Activated effector memory CD4-positive, alpha-beta T cell treated with anti-CD3 and anti-CD28 coated beads, Interleukin-2, amount 50 U/mL, for 16 hours (primary cell): ENCODE data around the gene NOL4L.

ENCODE experiments used
- DNase-seq: peaks from one replicate; pipeline ENCODE4 v3.0.0-alpha.2; 2020

The NOL4L gene, protein sequence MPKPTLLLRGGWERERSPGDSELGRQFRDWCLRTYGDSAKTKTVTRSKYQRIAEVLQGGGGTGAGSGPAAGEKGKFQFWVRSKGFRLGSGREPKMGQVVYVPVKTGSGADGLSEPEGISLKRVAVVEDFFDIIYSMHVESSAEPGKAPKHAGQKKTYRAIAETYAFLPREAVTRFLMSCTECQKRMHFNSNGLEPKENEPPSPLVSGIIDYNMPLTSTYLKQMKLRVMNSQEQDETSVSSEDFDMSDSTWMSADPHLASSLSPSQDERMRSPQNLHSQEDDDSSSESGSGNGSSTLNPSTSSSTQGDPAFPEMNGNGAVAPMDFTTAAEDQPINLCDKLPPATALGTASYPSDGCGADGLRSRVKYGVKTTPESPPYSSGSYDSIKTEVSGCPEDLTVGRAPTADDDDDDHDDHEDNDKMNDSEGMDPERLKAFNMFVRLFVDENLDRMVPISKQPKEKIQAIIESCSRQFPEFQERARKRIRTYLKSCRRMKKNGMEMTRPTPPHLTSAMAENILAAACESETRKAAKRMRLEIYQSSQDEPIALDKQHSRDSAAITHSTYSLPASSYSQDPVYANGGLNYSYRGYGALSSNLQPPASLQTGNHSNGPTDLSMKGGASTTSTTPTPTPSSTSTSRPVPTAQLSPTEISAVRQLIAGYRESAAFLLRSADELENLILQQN

DNA sequence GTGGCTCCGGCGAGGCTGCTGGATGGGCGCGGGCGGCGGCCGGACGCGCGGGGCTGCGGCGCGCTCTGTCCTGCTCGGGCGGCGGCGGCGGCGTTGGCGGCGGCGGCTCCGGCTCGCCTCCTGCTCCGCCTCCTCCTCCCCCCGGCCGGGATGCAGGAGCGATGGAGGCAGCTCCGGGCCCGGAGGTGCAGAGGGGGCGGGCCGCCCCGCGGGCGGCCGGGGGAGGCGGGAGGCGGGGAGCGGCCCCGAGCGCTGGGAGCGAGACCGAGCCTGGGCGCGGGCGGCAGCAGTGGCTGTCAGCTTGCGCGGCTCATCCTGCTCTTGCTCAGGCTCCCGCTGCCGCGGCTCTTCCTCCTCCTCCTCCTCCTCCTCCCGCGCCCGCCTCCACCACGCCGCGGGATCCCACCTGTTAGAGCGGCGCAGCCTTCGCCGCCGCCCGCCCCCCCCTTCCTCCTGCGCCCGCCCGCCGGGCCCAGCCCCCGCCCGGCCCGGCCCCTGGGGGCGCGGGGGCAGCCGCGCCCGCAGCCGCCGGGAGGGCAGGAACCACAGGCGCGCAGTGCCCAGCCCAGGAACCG, at the start of gene NOL4L:
NOL4L (minus strand) TSS at position 323 of the 575 bp plus-strand sequence. CDS start 443 bp downstream, outside the sequence.
- peak; percentile 78 for DNase-seq

DNA sequence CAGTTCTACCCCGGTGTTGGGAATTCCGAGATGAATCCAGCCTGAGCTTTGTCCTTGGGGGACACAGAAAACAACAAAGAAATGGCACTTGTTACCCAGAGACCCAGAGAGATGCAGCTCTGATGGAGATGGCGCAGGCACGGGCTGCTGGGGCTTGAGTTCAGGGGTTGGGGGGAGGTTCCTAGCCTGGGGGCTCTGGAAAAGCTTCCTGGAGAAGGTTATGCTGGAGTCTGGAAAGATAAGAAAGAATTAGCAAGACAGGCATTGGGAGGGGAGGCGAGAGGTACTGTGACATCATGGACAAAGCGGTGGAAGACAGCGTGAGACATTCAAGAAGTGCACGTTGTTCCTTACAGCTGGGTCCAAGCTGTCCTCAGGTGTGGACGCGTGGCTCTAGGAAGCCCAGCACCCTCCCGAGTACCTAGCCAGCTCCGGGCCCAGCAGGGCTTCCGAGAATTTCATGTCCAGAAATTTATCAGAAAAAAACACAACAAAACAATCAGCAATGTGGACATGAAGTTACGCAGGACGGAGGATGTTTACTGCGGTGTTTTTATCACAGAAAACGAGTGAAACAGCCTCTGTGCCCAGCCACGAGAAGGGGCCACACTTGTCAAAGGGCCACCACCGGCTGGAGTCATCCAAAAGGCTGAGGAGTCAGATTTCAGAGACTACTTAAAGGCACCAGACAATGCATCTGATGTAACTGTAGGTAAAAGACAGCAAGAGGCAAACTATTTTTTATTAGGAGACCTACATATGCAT, 49.1 kb upstream of the NOL4L start:
- no peak for DNase-seq

DNA sequence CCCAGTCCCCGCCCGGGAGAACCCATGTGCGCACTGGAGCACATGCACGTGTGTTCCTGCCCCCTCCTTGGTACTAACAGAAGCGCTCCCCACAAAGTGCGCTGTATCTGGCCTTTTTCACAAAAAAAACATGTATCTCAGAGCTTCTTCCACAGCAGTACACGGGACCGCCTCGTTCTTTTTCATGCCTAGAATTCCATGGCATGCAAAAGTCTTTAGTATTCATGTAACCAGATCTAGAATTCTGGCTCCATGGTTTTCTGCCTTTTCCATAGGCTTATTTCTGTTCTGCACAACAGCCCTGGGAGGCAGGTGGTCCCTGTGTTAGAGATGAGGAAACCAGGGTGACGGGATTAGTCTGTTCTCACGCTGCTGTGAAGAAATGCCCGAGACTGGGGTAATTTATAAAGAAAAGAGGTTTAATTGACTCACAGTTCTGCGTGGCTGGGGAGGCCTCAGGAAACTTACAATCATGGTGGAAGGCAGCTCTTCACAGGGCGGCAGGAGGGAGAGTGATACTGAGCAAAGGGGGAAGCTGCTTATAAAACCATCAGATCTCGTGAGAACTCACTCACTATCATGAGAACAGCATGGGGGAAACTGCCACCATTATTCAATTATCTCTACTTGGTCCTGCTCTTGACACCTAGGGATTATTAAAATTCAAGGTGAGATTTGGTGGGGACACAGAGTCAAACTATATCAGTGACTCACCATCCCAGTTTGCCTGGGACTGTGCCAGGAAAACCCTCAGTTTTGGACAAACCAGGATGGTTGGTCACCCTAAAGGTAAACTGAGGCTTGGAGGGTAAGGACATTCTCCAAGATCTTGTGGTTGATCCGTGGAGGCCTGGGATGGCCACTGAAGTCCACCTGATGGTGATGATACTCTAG, 47.6 kb upstream of the NOL4L start:
- DNase-seq: no peak

DNA sequence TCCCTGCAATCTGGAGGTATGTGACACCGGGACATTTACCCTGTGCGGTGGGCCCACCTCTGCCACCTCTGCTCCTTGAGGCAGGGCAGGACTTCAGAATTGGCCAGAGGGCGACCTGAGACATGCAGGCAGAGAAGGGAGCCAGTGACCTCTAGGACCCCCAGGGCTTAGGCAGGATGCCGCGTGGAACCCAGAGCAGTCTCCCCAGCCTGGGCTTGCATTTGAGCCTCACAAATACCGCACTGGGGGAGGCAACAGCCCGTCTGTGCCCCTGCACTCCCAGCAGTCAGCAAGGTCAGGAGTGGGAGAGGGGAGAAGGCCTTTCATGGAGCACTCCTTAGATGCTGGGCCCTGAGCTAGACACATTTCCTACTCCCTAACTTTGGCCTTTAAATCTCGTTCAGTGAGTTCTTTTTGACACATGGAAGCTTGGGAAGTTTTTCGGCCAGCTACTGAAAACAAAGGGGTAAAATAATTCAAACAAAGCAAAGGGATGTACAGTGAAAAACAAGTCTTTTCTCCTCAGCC, 46.9 kb upstream of the NOL4L start:
- no peak for DNase-seq

GRCh38 chr20:32629813-32630212, 44.7 kb upstream of the NOL4L start:
- DNase-seq: no peak

DNA sequence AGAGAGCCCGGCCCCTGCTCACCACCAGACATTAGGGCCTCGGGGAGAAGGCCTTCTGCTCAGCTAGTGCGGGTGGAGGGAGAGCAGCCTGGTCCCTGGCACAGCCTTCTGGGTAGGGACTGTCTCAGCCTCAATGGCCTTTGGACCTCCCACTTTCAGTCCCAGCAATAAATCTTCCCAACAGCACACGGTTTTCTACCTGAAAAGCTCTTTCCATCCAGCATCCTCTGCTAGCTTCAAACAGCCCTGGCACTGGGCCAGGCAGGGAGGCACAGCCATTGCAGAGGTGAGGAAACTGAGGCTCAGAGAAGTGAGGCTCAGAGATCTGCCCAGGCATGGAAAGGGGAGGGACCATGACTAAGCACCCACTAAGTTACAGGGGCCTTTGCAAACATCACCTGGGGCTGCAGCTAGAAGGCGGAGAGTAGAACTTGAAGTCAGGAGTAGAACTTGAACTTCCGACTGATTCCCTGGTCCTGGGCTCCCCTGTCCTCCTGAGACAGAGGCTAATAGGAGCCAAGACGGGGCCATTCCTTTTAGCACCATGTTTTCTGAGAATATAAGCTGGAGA, 43.9 kb upstream of the NOL4L start:
- no peak for DNase-seq

DNA sequence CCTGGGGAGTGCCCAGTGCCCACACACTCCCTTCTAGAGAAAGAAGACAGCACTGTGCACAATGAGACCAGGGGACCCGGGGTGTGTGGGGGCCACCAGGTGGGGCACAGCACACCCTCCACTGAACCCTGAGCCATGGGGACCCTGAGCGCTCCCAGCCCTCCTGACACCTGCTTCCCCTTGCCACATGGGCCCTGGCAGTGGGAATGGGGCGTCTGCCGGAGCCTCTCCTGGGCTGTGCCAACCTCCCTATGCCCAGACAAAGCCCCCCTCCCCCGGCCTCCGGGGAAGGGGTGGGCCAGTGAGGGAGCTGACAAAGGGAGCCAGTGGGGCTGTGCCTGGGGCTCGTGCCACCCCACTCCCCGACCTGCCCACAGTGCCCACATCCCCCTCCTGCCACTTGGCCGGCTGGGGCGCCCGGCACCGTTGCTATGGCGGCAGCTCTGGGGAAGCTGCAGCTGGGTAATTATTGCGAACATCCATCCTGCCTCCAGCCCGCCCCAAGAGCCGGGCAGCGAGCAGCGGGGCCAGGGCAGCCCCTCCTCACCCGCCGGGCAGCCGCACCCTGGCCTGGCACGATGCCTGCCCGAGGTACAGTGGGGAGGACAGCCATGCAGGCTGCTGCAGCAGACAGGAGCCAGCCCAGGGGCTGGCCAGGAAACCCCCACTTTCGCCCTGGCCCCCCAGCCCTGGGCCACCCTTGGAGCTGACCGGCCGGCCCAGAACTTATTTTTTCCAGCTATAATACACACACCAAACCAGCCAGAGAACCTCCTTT, 41.9 kb upstream of the NOL4L start:
- DNase-seq: no peak

GRCh38 chr20:32626407-32626806, 41.3 kb upstream of the NOL4L start:
- DNase-seq: no peak

GRCh38 chr20:32625996-32626395, 40.9 kb upstream of the NOL4L start:
- no peak for DNase-seq

GRCh38 chr20:32624687-32625345, 39.7 kb upstream of the NOL4L start:
- no peak for DNase-seq

GRCh38 chr20:32623667-32624157, 38.6 kb upstream of the NOL4L start:
- no peak for DNase-seq

GRCh38 chr20:32622585-32623468, 37.7 kb upstream of the NOL4L start:
- no peak for DNase-seq

DNA sequence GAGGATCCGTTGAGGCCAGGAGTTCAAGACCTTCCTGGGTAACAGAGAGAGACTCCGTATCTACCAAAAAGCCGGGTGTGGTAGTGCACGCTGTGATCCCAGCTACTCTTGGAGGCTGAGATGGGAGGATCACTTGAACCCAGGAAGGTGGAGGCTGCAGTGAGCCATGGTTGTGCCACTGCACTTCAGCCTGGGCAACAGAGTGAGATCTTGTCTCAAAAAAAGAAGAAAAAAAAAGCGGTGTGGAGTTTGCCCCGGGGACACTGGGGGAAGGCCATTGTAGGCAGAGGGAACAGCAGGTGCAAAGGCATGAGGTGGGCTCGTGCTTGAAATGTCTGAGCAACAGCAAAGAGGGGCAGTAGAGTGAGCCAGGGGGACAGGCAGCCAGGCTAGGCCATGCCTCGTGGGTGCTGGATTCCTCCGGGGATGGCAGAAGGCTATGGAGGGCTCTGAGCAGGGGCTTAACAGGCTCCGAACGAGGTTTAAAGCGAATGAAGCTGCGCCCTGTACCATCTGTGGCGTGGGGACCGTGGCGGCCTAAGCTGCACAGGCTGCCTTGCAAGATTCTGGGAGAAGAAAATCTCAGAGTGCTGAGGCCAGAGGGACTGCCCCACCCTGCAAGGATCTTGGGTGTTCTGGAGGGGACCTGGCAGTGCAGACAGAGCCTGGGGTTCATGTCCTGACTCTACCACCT, 36.9 kb upstream of the NOL4L start:
- DNase-seq: no peak

DNA sequence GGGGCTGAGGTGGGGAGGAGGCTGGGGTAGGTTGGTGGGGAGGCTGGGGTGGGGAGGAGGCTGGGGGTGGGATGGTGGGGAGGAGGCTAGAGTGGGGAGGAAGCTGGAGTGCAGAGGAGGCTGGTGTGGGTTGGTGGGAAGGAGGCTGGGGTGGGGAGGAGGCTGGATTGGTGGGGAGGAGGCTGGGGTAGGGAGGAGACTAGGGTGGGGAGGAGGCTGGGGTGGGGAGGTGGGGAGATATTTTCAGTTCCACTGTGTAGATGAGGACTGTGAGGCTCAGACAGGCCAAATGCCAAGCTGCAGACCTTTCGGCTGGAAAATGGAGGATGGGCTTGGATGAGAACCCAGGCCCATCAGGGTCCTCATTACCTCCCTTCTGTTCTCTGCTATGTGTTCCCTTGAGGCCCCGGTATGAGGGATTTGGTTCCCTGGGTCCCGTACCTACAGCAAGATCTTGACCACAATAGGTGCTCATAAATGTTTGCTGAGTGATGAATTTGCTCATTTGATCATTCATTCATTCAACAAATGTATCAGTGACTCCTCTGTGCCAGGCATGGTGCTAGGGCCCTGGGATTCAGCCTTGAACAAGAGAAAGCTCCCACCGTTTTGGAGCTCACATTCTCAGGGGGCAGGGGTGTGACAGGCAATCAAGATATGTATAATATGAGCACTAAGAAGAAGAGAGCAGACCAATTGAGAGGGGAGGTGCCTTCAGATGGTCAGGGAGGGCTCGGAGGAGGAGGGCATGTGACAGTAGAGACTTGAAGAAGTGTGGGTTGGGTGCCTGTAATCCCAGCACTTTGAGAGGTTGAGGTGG, 36.1 kb upstream of the NOL4L start:
- no peak for DNase-seq

GRCh38 chr20:32619586-32619985, 34.5 kb upstream of the NOL4L start:
- no peak for DNase-seq

- DNase-seq: no peak
These were observed 29.6 kb upstream of the NOL4L start for GRCh38 chr20:32614772-32615171.

- DNase-seq: no peak
These were observed 29.2 kb upstream of the NOL4L start for GRCh38 chr20:32614303-32614702.
